ENCODE measurements around the gene TIAM2.

DNA sequence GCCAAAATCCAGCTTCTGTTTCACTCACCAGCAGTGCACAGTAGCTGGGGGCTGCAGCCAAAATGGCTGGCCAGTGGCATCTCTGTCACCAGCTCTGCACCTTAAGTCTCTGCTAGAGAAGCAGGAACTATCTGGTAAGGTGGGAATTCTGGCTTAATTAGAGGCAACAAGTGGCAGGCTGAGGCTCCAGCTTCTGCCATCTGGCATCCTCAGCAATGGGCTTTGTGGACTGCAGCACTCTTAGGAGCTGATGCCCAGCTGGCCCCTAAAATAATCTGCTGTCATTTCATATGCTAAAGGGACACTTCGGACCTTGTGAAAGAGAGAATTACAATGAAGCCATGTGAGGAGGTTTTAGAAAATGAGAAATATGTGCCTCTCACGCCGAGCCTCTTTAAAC is 264.1 kb downstream of the TIAM2 start:
- TF ChIP-seq, protein P1, sequence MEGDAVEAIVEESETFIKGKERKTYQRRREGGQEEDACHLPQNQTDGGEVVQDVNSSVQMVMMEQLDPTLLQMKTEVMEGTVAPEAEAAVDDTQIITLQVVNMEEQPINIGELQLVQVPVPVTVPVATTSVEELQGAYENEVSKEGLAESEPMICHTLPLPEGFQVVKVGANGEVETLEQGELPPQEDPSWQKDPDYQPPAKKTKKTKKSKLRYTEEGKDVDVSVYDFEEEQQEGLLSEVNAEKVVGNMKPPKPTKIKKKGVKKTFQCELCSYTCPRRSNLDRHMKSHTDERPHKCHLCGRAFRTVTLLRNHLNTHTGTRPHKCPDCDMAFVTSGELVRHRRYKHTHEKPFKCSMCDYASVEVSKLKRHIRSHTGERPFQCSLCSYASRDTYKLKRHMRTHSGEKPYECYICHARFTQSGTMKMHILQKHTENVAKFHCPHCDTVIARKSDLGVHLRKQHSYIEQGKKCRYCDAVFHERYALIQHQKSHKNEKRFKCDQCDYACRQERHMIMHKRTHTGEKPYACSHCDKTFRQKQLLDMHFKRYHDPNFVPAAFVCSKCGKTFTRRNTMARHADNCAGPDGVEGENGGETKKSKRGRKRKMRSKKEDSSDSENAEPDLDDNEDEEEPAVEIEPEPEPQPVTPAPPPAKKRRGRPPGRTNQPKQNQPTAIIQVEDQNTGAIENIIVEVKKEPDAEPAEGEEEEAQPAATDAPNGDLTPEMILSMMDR (IDR thresholded peaks at IDR 0.05 in 8 of 11, conservative IDR thresholded peaks at IDR 0.05 in 3 of 11), result no peak
- no peak for TF ChIP-seq POLR2A (IDR thresholded peaks at IDR 0.05)

Data from spleen (tissue), 7 donors.